ENCODE results near the gene RIPK3.

The RIPK3 gene

DNA sequence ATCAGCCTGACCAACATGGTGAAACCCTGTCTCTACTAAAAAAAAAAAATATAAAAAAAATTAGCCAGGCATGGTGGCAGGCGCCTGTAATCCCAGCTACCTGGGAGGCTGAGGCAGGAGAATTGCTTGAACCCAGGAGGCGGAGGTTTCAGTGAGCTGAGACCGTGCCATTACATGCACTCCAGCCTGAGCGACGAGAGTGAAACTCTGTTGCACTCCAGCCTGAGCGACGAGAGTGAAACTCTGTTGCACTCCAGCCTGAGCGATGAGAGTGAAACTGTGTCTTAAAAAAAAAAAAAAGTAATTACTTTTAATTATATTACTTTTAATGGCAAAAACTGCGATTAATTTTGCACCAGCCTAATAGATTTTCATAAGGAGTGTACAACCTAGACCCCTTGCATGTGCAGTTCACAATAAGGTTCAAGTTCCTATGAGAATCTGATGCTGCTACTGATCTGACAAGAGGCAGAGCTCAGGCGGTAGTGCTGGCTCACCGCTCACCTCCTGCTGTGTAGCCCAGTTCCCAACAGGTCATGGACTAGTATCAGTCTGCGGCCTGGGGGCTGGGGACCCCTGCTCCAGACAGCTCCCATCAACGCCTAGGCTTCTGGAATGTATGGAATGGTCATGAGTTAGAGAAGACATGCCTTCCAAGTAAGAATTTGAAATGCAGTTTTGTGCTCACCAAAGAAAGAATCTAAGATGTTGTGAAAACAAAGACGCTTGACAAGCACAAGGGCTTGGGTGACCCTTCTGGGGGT lies 18.4 kb downstream of the RIPK3 start:
- no peak for DNase-seq

DNA sequence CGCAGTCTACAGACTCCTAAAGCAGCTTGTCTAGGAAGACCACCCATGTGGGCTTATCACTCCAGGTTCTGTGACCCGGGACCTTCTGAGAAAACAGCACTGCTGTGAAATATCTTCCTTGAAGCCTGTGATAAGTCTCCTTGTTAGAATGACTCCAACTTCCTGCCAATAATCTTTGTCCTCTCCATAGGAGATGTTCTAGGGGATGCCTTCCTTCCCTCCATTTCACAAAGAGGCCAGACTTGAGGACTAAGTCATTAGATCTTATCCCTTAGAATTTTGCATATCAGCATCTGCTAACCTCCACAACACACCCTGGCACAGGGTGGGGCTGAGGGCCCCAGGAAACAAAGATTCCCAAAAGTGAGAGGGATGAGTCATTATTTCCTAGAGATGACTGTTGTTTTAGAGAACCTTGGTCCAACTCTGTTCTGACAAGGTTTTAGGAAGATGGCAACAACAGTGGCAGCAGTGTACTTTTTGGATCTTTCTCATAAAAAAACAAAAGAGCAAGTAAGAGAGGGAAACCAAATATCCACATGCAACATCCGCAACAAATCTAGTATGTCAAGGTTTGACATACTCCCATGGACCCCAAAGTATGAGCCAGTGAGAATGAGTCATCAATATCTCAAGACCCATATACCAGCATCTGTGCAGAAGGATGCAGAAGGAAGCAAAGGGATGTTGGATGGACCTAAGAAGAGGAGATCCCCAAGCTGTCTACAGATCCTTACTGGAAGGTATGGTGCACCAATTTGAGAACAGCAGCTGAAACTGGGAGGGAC lies 22.5 kb downstream of the RIPK3 start:
- DNase-seq = no peak

- no peak for DNase-seq
These were observed 23.2 kb downstream of the RIPK3 start for GRCh38 chr14:24316597-24316950.

GRCh38 chr14:24315807-24316596 lies 23.8 kb downstream of the RIPK3 start:
- DNase-seq = no peak

DNA sequence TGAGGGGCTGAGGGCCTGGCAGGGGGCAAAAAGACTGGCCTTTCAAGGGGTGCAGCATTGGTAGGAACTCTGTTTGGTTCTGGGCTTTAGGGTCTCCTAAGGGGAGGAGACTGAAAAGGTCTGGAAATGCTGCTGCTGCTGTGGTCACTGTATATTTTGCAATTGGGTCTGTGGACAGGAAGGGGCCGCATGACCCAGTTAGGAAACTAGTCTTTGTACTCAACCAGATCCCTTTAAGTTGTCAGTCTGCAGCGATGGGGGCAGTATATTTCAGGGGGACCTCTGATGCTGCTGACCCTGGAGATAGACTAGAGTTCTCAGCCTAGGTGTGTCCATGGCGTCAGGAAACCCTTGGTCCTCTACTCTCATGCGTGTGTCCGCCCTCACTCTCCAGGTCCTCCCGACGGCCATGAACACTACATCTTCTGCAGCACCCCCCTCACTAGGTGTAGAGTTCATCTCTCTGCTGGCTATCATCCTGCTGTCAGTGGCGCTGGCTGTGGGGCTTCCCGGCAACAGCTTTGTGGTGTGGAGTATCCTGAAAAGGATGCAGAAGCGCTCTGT lies 24.5 kb downstream of the RIPK3 start:
- no peak for DNase-seq

DNA sequence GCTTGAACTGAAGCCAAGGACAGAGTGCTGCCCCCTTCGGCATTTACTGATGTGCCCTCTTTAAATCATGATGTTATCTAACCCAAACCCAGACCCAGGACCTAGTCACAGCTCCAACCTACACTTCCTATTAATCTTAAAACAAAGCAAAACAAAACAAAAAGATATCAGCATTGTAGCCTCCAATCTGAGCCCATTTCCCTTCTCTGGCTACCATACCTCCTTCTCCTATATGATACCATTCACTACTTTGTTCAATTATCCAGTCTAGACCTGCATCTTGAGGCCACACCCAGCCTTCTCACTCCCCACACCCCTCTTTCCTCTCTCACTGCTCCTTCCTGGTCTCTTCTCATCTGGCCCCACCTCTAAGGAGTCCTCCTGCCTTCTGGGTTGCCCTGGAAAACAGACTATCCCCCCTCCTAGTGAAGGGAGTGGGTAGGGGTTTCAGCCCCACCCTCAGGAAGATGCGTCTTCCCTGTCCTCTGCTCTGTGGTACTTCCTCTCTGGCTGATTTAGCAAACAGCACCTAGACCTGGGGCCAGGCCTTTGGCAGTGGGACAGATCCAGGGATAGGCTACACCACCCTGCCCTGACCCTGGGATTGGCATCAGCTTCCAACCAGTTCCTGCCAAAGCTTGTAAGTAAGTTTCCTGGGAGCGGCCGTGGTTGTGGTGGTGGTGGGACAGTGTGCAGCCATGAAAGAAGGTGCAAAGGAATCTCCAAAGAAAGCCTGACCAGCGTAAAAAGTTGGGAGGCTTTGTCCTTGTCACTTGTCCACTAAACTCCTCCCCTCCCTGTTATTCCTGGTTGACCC lies 25.2 kb downstream of the RIPK3 start:
- DNase-seq = no peak

GRCh38 chr14:24313913-24314312 lies 25.9 kb downstream of the RIPK3 start:
- DNase-seq = no peak

DNA sequence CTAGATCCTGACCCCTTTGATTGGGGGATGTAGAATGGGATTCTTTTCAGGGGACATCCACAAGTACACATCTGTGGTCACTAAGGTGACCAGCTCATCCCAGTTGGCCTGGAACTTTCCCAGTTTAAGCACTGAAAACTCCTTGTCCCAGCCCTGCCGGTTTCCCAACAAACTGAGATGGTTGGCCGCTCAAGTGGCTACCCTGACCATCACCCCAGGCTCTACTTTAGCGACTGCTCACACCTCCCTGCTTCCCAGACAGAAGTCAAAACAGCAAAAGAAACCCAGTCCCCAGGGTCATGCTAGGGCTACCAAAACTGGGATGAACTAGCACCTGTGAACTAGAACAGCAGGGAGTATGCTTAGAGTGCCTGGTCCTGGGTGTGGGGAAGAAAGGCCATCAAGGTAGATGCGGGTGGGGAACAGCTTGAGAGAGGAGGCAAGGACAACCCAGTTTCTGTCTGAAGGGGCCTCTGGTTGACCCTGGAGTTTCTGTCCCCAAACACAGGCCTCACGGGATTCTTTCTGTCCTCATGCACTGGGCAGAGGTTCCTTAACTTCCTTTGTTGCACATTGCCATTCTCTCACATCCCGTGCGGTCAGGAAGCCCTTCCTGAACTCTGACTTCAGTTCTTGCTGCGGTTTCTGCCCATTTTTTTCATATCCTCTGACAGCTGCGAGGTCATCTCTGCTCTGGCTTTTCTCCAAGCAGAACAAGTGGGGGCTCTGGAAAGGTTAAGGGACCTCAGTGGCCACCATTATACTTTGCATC lies 26.9 kb downstream of the RIPK3 start:
- no peak for DNase-seq

DNA sequence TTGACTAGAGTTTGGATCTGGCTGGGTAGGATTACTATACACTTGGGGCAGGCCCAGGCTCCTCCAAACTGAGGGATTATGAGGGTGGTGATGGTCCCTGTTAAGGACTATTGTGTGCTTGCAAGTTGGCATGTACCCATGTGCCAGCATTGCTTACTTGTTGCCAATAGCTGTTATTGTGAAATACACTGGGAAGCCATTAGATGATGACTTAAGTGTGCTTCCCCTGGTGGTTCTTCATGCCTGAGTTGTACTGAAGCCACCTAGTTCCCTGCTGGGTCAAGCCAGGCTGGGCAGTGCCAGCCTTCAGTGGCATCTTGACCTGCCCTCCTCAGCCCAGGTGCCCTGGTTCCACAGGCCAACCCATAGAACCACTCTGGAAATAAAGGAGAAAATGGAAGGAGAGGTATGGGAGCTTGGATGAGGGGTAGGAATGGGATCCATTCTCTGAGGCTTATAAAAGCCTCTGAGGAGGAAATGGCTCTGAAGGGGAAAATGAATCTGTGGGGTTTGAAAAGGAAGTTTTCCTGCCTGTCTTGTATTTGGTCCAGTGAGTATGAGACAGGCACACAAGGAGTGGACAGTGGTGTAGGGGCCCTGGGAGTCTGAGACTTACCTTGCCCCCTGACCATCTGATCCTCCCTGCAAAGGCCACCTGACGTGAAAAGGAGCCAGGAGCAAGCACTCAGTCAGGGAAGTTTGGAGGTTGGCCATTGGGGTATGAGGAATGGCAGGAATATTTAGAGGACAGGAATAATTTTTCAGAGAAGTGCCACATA lies 27.8 kb downstream of the RIPK3 start:
- no peak for DNase-seq

DNA sequence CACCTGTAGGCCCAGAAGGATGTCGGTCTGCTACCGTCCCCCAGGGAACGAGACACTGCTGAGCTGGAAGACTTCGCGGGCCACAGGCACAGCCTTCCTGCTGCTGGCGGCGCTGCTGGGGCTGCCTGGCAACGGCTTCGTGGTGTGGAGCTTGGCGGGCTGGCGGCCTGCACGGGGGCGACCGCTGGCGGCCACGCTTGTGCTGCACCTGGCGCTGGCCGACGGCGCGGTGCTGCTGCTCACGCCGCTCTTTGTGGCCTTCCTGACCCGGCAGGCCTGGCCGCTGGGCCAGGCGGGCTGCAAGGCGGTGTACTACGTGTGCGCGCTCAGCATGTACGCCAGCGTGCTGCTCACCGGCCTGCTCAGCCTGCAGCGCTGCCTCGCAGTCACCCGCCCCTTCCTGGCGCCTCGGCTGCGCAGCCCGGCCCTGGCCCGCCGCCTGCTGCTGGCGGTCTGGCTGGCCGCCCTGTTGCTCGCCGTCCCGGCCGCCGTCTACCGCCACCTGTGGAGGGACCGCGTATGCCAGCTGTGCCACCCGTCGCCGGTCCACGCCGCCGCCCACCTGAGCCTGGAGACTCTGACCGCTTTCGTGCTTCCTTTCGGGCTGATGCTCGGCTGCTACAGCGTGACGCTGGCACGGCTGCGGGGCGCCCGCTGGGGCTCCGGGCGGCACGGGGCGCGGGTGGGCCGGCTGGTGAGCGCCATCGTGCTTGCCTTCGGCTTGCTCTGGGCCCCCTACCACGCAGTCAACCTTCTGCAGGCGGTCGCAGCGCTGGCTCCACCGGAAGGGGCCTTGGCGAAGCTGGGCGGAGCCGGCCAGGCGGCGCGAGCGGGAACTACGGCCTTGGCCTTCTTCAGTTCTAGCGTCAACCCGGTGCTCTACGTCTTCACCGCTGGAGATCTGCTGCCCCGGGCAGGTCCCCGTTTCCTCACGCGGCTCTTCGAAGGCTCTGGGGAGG lies 28.9 kb downstream of the RIPK3 start, which contains the start of gene LTB4R:
Gene LTB4R, plus strand, starts transcription at position 857 of the 959 bp plus-strand sequence. CDS start 4,150 bp downstream, outside the sequence.
- no peak for DNase-seq

DNA sequence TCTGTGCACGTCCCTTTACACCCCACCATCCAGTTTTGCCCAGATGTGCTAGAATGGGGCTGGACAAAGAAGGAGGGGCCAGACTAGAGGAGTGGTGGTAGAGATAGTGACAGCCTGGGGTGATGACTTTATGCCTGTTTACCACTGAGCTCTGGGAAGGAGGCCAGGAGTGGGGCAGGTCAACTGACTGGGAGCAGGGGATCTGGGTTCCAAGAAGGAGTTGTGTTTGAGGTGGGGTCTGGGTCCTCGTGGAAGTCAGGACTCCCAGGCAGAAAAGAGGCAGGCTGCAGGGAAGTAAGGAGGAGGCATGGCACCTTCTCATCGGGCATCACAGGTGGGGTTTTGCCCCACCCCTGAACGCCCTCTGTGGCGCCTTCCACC lies 29.5 kb downstream of the RIPK3 start:
- DNase-seq = no peak

DNA sequence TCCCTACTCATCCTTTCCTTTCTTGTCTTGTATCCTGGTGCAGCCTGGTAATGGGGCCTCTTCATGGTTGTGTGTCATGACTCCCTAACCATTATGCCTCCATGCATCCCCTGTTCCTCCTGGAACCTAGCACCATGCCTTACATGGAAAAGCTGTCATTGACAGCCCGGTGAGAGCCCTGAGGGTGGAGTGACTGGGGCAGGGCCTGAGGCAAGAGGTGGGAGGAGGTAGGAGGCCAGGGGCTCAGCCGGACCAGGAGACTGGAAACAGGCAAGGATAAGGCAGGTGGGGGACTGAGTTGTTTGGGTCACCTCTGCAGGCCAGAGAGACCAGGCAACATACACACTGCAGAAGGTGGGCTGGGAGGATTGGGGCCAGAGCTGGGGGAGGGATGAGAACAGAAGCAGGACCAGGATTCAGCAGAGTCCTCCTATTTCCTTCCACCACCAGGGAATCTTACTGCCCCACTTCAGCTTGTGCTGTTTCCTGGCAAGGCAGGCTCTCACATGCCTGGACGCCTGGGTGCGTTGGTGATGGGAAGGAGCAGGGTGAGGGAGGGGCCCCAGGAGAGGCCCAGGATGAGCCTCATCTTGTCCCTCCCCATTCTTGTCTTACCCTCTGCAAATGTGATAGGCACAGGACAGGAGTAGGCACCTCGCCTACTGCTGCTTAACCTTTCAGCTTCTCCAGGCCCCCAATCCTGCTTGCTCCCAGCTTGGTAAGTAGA lies 30.1 kb downstream of the RIPK3 start, which contains the start of gene LTB4R2:
Gene LTB4R2, plus strand, starts transcription at position 603 of the 727 bp plus-strand sequence. CDS start 525 bp downstream, outside the sequence.
- DNase-seq = no peak

GRCh38 chr14:24308342-24309124 lies 31.3 kb downstream of the RIPK3 start:
- no peak for DNase-seq

- DNase-seq = no peak
These were observed 32.0 kb downstream of the RIPK3 start, which contains the start of gene CIDEB for GRCh38 chr14:24307575-24308341. Gene CIDEB, minus strand, starts transcription at chr14:24307977. Its CDS starts 119 bp downstream, at chr14:24307858.

DNA sequence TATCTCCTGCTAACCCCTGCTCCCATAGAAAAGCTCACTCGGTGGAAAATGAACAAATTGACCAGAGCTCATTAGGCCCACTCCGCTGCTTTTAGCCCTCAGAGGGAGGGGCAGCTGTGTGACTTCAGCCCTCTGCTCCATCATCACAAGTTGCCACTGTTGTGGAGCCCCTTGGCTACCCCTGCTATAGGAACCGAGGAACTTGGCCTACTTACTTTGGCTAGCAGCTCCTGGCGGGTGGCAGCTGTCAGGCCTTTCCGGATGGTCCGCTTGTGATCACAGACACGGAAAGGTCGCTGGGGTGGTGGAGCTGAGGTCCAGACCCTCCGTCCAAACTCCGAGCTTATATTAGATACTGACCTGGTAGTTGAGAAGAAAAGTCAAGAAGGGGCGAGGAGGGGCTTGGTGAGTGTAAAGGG lies 32.6 kb downstream of the RIPK3 start:
- no peak for DNase-seq

DNA sequence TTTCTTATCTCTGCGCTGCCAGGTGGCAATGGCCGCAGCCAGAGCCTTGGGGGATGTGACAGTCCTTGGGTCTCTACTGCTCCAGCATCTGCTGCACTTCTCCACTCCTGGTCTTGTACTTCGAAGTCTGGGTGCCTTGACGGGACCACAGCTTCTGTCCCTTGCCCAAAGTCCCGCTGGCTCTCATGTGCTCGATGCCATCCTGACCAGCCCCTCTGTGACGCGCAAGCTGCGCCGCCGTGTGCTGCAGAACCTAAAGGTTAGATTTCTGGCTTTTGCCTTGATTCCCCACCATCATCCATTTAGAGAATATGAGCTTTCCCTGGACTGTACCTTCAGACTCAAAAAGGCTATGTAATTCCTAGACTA lies 35.8 kb downstream of the RIPK3 start:
- DNase-seq = no peak

Data from NCI-H187 treated with DMSO at 0.1 percent for 48 hours (cell line).